DMS53 treated with DMSO at 0.1 percent for 48 hours (cell line): Measurements from ENCODE around the gene WDFY4.

Experiments
- DNase-seq: peaks from one replicate; lab custom pipeline; 2025; ENCODE audit not compliant: unreplicated experiment; lab: John Stamatoyannopoulos, UW

WDFY4 gene

GRCh38 chr10:48656241-48656913 is 28.3 kb upstream of the WDFY4 start:
- peak; percentile 86 for DNase-seq

DNA sequence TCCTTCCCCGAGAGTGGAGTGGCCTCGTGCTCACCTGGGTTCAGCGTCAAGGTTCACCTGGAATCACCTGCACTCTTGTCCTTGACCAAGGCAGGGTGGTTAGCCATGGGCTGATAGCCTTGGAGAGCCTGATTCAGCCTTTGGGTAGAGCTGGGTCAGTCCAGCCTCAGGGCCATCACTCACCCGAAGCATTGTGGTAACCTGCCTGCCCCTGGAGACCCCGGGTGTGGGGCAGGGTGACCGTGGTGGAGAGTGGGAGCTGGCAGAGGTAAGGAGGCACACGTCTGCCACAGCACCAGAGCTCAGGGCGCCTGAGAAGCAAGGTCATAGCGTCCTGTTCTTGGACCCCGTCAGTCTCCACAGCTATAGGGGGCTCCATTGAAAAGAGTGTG is 27.8 kb upstream of the WDFY4 start:
- no peak for DNase-seq

GRCh38 chr10:48657416-48657815 is 27.3 kb upstream of the WDFY4 start:
- no peak for DNase-seq

DNA sequence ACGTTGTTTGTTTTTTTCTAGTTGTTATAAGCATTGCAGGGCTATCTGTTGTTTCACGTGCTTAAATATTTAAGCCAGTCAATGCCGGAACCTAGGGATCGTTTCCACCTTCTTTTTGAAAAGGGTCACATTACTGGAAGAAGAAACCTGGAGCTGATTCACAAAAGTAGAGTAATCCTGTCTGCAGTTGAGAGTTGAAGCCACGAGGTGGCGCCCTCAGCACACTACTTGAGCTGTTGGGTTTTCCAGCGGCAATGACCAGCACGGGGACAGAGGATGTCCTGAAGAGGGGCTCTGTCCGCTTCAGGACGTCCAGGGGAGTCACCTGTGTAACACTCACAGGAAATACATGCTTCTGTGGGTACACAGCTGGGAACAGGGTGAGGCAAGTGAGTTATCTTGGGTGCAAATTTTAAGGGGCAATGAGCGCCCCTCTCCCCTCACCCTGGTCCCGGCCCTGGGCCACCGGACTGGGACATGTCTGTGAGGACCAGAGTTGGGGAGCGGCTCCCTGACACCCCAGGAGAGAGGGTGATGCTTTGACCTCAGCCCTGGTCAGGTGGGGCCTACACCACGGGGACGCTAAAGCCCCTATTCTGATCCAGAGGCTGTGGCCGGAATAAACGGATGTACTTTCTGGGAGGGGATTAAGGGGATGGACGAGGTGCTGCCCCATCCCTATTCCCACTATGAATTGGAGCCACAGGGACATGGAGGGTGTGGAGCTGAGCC is 26.3 kb upstream of the WDFY4 start:
- peak; percentile 82 for DNase-seq

DNA sequence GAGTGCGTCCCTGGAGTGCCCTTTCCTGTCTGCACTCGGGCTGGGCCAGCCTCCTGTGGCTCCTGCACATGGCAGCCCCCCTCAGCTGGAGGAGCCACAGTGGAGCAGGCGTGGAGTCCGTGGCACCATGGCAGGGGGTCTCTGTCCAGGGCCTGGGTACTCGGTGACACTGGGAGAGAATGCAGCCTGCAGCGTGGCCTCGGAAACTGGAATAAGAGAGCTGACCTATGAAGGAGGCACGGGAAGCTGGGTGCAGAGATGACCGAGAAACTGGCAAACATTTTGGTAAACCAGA is 25.8 kb upstream of the WDFY4 start:
- DNase-seq: no peak

DNA sequence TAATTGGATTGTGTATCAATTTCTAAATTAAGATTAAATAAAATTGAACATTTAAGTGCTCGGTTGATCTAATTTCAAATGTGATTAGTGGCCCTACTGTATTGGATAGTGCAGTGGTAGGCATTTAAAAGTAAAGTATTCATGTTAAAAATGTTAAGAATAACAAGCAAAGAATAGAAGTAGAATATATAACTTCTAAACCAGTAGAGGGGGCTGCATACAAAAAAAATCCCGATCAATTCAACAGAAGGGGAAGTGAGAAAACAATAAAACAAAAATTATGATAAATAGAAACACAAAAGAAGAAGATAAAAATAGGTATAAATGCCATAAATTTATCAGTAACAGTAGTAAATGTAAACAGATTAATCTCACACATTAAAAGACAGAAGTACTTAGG is 24.9 kb upstream of the WDFY4 start:
- peak; percentile 43 for DNase-seq

GRCh38 chr10:48661441-48661840 is 23.2 kb upstream of the WDFY4 start:
- no peak for DNase-seq

GRCh38 chr10:48667960-48668590 is 16.6 kb upstream of the WDFY4 start:
- DNase-seq: no peak

GRCh38 chr10:48670978-48671913 is 13.4 kb upstream of the WDFY4 start:
- DNase-seq: no peak

GRCh38 chr10:48671914-48672595 is 12.6 kb upstream of the WDFY4 start:
- no peak for DNase-seq

GRCh38 chr10:48672596-48673265 is 11.9 kb upstream of the WDFY4 start:
- no peak for DNase-seq

GRCh38 chr10:48677625-48678024 is 7.0 kb upstream of the WDFY4 start:
- no peak for DNase-seq

GRCh38 chr10:48678041-48678440 is 6.6 kb upstream of the WDFY4 start:
- DNase-seq: no peak

DNA sequence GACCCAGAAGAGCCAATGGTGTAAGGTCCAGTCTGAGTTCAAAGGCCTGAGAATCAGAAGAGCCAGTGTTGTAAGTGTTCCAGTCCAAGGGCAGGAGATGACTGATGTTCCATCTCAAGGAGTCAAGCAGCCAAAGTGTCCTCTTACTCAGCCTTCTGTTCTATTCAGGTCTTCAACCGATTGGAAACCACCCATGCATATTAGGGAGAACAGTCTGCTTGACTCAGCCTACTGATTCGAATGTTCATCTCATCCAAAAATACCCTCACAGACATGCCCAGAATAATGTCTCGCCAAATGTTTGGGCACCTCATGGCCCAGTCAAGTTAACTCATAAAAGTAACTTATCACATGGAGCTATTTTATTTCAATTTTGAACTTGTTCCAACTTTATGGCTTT is 2.9 kb upstream of the WDFY4 start:
- DNase-seq: no peak

DNA sequence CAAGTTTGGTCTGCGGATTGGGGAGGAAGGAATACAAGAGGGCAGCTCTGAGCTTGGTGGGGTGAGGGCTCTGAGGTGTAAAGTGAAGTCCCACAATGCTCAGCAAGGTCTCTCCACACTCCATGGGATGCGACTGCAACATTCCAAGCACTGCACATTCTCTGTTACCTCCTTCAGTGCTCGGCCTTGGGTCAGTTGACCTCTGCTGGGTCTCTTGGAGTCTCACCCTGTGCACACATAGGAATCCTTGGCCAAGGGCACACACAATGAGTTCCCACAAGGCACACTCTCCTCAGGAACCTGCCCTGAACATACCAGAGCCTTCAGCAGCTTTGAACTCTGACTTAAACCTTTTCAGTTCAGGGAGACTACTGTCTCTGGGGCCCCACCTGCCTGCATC is 2.4 kb upstream of the WDFY4 start:
- no peak for DNase-seq

DNA sequence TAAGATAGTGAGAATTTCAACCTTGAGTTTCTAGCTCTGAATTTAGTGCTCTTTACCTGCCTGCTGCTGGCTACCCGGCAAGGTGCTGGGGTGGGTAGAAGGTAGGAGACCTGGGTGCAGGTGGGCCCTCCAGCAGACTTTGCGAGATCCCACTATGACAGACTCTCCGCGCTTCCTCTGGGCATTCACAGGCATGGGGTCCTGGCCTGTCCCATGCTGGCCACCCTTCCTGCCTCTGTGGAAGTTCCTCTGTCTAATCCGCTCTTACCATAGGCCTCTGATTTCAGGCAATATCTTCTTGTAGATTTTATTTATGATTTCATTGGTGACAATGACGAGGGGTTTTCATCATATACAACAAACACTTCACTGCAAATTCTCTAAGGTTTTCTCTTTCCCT is 1.2 kb upstream of the WDFY4 start:
- no peak for DNase-seq

- peak; percentile 62 for DNase-seq
These were observed 805 bp upstream of the WDFY4 start for GRCh38 chr10:48683868-48684267.

GRCh38 chr10:48684463-48684791 is 246 bp upstream of the WDFY4 start:
- DNase-seq: no peak

DNA sequence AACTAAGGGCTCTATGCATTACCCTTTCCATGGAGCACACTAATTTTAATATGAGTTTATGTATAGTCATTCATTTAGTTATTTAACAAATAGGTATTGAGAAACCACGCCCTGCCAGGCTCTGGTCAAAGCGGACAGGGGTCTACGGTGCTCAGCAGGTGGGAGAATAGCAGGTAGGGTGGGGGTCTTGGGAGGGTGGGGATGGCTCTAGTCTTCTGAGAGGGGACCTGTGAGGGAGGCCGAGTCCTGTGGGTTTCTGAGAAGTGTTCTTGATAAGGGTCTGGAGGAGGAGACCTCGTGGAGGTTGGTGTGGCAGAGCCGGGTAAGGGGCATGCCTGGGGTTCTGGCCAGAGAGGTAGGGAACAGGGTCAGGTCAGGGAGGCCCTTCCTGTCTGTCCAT is 1.1 kb downstream of the WDFY4 start:
- no peak for DNase-seq
